GM12878 (cell line): ENCODE data around the gene FKRP. TPM values are rescaled to one million over a fixed set of nuclear protein-coding genes. Genes with fewer than 3 reads are reported as not detected.

Experiments
- ATF7 ChIP-seq: fragments of 450-650 bp; IDR thresholded peaks from 2 replicates; pipeline ENCODE4 v1.6.1; 2016; ENCODE audit warnings: low read depth, mild to moderate bottlenecking
- BHLHE40 ChIP-seq, 2 experiments: fragments of 450-650 bp in 1 of 2; IDR thresholded peaks; 2 replicates each; pipeline ENCODE4 v1.6.1; 2011 to 2017; ENCODE audit warnings: low read depth in 2 of 2, borderline replicate concordance in 1 of 2, improper control_type of control experiment in 1 of 2, low read length in 1 of 2, mild to moderate bottlenecking in 1 of 2
- DPF2 ChIP-seq: fragments of 450-650 bp; IDR thresholded peaks from 2 replicates; pipeline ENCODE4 v1.6.1; 2017; ENCODE audit warnings: mild to moderate bottlenecking
- E2F4 ChIP-seq: IDR thresholded peaks from 2 replicates; pipeline ENCODE4 v1.6.1; 2012; ENCODE audit warnings: low read depth, low read length, improper control_type of control experiment
- EGR1 ChIP-seq, 2 experiments: IDR thresholded peaks; 1 replicate in 1 of 2; 2 replicates in 1 of 2; pipeline ENCODE4 v1.6.1; 2011 to 2012; ENCODE audit warnings: low read depth in 2 of 2, low read length in 2 of 2, borderline replicate concordance in 1 of 2, mild to moderate bottlenecking in 1 of 2, moderate library complexity in 1 of 2
- GATAD2B ChIP-seq: fragments of 450-650 bp; conservative IDR thresholded peaks from 2 replicates; pipeline ENCODE4 v1.6.1; 2017; ENCODE audit warnings: low read depth, mild to moderate bottlenecking, moderate library complexity
- HSF1 ChIP-seq: fragments of 150-350 bp; IDR thresholded peaks from 2 replicates; pipeline ENCODE4 v1.6.1; 2014; ENCODE audit warnings: mild to moderate bottlenecking, low read depth, low read length
- KLF5 ChIP-seq: fragments of 450-650 bp; IDR thresholded peaks from 2 replicates; pipeline ENCODE4 v1.6.1; 2014; ENCODE audit warnings: mild to moderate bottlenecking; ENCODE audit not compliant: partially characterized antibody
- MAX ChIP-seq: IDR thresholded peaks from 2 replicates; pipeline ENCODE4 v1.6.1; 2012; ENCODE audit warnings: low read depth, low read length, improper control_type of control experiment
- MEF2A ChIP-seq: IDR thresholded peaks from 2 replicates; pipeline ENCODE4 v1.6.1; 2011; ENCODE audit warnings: low read depth, mild to moderate bottlenecking, low read length, moderate library complexity; ENCODE audit not compliant: insufficient read depth
- NKRF ChIP-seq: fragments of 450-650 bp; conservative IDR thresholded peaks from 2 replicates; pipeline ENCODE4 v1.6.1; 2017; ENCODE audit warnings: mild to moderate bottlenecking, moderate library complexity
- PKNOX1 ChIP-seq: fragments of 450-650 bp; IDR thresholded peaks from 2 replicates; pipeline ENCODE4 v1.6.1; 2016; ENCODE audit warnings: mild to moderate bottlenecking
- PML ChIP-seq: IDR thresholded peaks from 2 replicates; pipeline ENCODE4 v1.6.1; 2012; ENCODE audit warnings: low read length, inconsistent platforms
- POLR2A ChIP-seq: IDR thresholded peaks from 2 replicates; pipeline ENCODE4 v1.6.1; 2011; ENCODE audit warnings: low read depth, mild to moderate bottlenecking, low read length
- POLR2AphosphoS5 ChIP-seq: IDR thresholded peaks from 2 replicates; pipeline ENCODE4 v1.6.1; 2011; ENCODE audit warnings: mild to moderate bottlenecking, low read length, inconsistent platforms
- RAD51 ChIP-seq: fragments of 450-650 bp; IDR thresholded peaks from 2 replicates; pipeline ENCODE4 v1.6.1; 2016; ENCODE audit warnings: moderate library complexity, mild to moderate bottlenecking, inconsistent platforms
- RELB ChIP-seq: fragments of 450-650 bp; IDR thresholded peaks from 2 replicates; pipeline ENCODE4 v1.6.1; 2017; ENCODE audit warnings: low read depth, mild to moderate bottlenecking, moderate library complexity
- RUNX3 ChIP-seq: IDR thresholded peaks from 2 replicates; pipeline ENCODE4 v1.6.1; 2012; ENCODE audit warnings: low read length, inconsistent platforms
- SPI1 ChIP-seq: IDR thresholded peaks from 2 replicates; pipeline ENCODE4 v1.6.1; 2011; ENCODE audit warnings: low read depth, mild to moderate bottlenecking, low read length, moderate library complexity, borderline replicate concordance; ENCODE audit not compliant: insufficient read depth
- TAF1 ChIP-seq: IDR thresholded peaks from 2 replicates; pipeline ENCODE4 v1.6.1; 2011; ENCODE audit warnings: mild to moderate bottlenecking, low read depth, low read length, borderline replicate concordance
- TBL1XR1 ChIP-seq: IDR thresholded peaks from 2 replicates; pipeline ENCODE4 v1.6.1; 2012; ENCODE audit warnings: low read depth, low read length, improper control_type of control experiment
- YBX1 ChIP-seq: fragments of 450-650 bp; IDR thresholded peaks from 2 replicates; pipeline ENCODE4 v1.6.1; 2016; ENCODE audit warnings: antibody characterized with exemption
- polyA plus RNA-seq, 11 experiments: library from polyadenylated mRNA; depleted of rRNA in 4 of 11; unstranded in 6 of 11; stranded (reverse) in 5 of 11; fragments of >200 nt; fragmentation: Nextera tagmentation in 4 of 11; fragmentation: Illumina TruSeq in 1 of 11; extraction: Ambion mirVana in 4 of 11; extraction: Trizol in 1 of 11; gene quantifications; 1 replicate in 1 of 11; 2 replicates in 10 of 11; pipeline versions ENCODE4 v1.2.1 to v1.2.3, GENCODE V29; 2011 to 2016; ENCODE audit warnings: inconsistent platforms in 2 of 11, missing spikeins in 2 of 11, low read depth in 1 of 11
- total RNA-seq, 4 experiments: library from RNA; depleted of rRNA in 3 of 4; stranded (reverse); fragments of >200 nt in 3 of 4; fragmentation: Illumina TruSeq in 1 of 4; extraction: Trizol in 1 of 4; gene quantifications; 2 replicates each; pipeline versions ENCODE4 v1.2.1 to v1.2.3, GENCODE V29; 2013 to 2021

FKRP gene
- total and polyA plus RNA-seq, 10 of the 15 experiments (the other 5 are each of a cell fraction or from before 2014, with no cell fraction given) = 1.3 to 14.1 (median 7.8) TPM

GRCh38 chr19:46786236-46787039 lies 40.6 kb downstream of the FKRP start (continued):
- TF ChIP-seq TAF1 (no peak), MAX (peak; percentile 49; the same call in 1 of the 2 replicates), YBX1 (no peak), RELB (peak; percentile 30; the same call in 1 of the 2 replicates), POLR2A (peak; percentile 82), MEF2A (0 out of 2 replicates have a peak, but pooled peaks have one; percentile 28), NKRF (peak; percentile 50), SPI1 (peak; percentile 69), PML (no peak), POLR2AphosphoS5 (0 out of 2 replicates have a peak, but pooled peaks have one; percentile 24), E2F4 (no peak), DPF2 (0 out of 2 replicates have a peak, but pooled peaks have one; percentile 60), TBL1XR1 (0 out of 2 replicates have a peak, but pooled peaks have one; percentile 34), PKNOX1 (peak; percentile 23; the same call in 1 of the 2 replicates), HSF1 (no peak), RUNX3 (peak; percentile 20), KLF5 (no peak), EGR1 (IDR thresholded peaks at IDR 0.05; ENCODE audit: borderline replicate concordance in 1 of 2, low read depth in 2 of 2, low read length in 2 of 2) (peak in 1 of 2 experiments; percentile 73; a peak in 1 of 3 replicates), BHLHE40 (IDR thresholded peaks at IDR 0.05; ENCODE audit: borderline replicate concordance in 1 of 2, low read depth in 2 of 2, low read length in 1 of 2) (peak in 1 of 2 experiments; percentile 54; a peak in 3 of 4 replicates), ATF7 (peak; percentile 1; the same call in 1 of the 2 replicates), GATAD2B (0 out of 2 replicates have a peak, but pooled peaks have one; percentile 20), RAD51 (peak; percentile 69; the same call in 1 of the 2 replicates)
